ENCODE results near the gene KLHL11. TPM values are rescaled to one million over a fixed set of nuclear protein-coding genes. Genes with fewer than 3 reads are reported as not detected.
A peak's percentile ranks its signal among the peaks of the same experiment; 100 is the strongest.

KLHL11 gene
- total and polyA plus RNA-seq, 4 donors = 0.68 to 12.6 (median 7.1) TPM

DNA sequence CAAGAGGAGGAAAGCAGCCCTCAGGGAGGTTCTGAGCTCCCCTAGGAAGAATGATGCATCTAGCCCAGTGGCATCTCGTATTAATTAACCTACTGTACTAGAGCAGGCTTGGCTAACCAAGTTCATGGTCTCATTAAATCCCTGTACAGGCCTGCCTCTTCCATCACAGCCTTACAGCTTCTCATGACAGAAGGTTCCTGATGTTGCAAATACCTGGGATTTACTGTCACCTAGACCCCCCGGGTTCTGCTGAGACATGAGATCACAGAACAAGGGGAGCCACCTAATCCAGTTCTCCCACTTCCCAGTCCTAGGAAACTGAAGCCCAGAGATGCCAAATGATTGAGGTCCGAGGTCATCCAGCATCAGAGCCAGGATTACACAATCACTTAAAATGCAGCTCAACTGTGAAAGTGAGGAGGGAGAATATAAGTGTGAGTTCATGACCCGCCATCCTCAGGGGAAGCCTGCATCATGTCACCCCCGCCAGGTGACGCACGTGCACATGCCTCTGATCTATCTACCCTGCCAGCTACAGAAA lies 29.6 kb upstream of the KLHL11 start:
- no peak overlapping the region for H3K27ac ChIP-seq (ENCODE audit: low read depth in 1 of 2, low read length in 2 of 2)
- no peaks in the 10 kb centered on the region for H3K9me3 ChIP-seq (ENCODE audit: control insufficient read depth in 4 of 4, low read length in 3 of 4)
- DNase-seq (ENCODE audit: low spot score) = no peak
- no peaks in the 10 kb centered on the region for H3K27me3 ChIP-seq (ENCODE audit: control insufficient read depth in 4 of 4, insufficient read depth in 4 of 4, low read length in 3 of 4)
- WGBS = 36% methylated on average over 7 of the region's 7 CpGs
- no peak overlapping the region for H3K9ac ChIP-seq (ENCODE audit: low read depth in 1 of 2, low read length in 2 of 2)
- H3K4me1 ChIP-seq (ENCODE audit: control insufficient read depth in 4 of 4, insufficient read depth in 4 of 4, low read length in 3 of 4) = peaks cover 3 to 18% (median 14%) of the 10 kb centered on the region in 4 donors
- H3K4me3 ChIP-seq (ENCODE audit: low read depth in 1 of 3, low read length in 3 of 3) = no peak overlapping the region
- TF ChIP-seq FOXA2 (IDR thresholded peaks at IDR 0.05) (no peak), JUND (IDR thresholded peaks at IDR 0.05) (peak in 1 of 2 donors; percentile 51), RXRA (IDR thresholded peaks at IDR 0.05) (peak; percentile 75 to 85), TAF1 (conservative IDR thresholded peaks at IDR 0.05) (no peak), HNF4G (IDR thresholded peaks at IDR 0.05) (no peak), GABPA (IDR thresholded peaks at IDR 0.05 in 1 of 2, conservative IDR thresholded peaks at IDR 0.05 in 1 of 2) (peak in 1 of 2 donors; percentile 20), HNF4A (conservative IDR thresholded peaks at IDR 0.05) (peak; percentile 60 to 67), YY1 (IDR thresholded peaks at IDR 0.05) (peak; percentile 5), SP1 (IDR thresholded peaks at IDR 0.05) (peak; percentile 42), RAD21 (IDR thresholded peaks at IDR 0.05) (peak in 1 of 2 donors; percentile 54), FOXA1 (IDR thresholded peaks at IDR 0.05) (no peak), NR2F2 (IDR thresholded peaks at IDR 0.05) (peak; percentile 40)
- TF ChIP-seq, protein P1, sequence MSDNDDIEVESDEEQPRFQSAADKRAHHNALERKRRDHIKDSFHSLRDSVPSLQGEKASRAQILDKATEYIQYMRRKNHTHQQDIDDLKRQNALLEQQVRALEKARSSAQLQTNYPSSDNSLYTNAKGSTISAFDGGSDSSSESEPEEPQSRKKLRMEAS (IDR thresholded peaks at IDR 0.05) = peak; percentile 48
- TF ChIP-seq, protein P2, sequence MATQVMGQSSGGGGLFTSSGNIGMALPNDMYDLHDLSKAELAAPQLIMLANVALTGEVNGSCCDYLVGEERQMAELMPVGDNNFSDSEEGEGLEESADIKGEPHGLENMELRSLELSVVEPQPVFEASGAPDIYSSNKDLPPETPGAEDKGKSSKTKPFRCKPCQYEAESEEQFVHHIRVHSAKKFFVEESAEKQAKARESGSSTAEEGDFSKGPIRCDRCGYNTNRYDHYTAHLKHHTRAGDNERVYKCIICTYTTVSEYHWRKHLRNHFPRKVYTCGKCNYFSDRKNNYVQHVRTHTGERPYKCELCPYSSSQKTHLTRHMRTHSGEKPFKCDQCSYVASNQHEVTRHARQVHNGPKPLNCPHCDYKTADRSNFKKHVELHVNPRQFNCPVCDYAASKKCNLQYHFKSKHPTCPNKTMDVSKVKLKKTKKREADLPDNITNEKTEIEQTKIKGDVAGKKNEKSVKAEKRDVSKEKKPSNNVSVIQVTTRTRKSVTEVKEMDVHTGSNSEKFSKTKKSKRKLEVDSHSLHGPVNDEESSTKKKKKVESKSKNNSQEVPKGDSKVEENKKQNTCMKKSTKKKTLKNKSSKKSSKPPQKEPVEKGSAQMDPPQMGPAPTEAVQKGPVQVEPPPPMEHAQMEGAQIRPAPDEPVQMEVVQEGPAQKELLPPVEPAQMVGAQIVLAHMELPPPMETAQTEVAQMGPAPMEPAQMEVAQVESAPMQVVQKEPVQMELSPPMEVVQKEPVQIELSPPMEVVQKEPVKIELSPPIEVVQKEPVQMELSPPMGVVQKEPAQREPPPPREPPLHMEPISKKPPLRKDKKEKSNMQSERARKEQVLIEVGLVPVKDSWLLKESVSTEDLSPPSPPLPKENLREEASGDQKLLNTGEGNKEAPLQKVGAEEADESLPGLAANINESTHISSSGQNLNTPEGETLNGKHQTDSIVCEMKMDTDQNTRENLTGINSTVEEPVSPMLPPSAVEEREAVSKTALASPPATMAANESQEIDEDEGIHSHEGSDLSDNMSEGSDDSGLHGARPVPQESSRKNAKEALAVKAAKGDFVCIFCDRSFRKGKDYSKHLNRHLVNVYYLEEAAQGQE (IDR thresholded peaks at IDR 0.05) = peak; percentile 41
- TF ChIP-seq, protein P3, sequence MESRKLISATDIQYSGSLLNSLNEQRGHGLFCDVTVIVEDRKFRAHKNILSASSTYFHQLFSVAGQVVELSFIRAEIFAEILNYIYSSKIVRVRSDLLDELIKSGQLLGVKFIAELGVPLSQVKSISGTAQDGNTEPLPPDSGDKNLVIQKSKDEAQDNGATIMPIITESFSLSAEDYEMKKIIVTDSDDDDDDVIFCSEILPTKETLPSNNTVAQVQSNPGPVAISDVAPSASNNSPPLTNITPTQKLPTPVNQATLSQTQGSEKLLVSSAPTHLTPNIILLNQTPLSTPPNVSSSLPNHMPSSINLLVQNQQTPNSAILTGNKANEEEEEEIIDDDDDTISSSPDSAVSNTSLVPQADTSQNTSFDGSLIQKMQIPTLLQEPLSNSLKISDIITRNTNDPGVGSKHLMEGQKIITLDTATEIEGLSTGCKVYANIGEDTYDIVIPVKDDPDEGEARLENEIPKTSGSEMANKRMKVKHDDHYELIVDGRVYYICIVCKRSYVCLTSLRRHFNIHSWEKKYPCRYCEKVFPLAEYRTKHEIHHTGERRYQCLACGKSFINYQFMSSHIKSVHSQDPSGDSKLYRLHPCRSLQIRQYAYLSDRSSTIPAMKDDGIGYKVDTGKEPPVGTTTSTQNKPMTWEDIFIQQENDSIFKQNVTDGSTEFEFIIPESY (IDR thresholded peaks at IDR 0.05) = no peak
- TF ChIP-seq, protein P4, sequence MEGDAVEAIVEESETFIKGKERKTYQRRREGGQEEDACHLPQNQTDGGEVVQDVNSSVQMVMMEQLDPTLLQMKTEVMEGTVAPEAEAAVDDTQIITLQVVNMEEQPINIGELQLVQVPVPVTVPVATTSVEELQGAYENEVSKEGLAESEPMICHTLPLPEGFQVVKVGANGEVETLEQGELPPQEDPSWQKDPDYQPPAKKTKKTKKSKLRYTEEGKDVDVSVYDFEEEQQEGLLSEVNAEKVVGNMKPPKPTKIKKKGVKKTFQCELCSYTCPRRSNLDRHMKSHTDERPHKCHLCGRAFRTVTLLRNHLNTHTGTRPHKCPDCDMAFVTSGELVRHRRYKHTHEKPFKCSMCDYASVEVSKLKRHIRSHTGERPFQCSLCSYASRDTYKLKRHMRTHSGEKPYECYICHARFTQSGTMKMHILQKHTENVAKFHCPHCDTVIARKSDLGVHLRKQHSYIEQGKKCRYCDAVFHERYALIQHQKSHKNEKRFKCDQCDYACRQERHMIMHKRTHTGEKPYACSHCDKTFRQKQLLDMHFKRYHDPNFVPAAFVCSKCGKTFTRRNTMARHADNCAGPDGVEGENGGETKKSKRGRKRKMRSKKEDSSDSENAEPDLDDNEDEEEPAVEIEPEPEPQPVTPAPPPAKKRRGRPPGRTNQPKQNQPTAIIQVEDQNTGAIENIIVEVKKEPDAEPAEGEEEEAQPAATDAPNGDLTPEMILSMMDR (IDR thresholded peaks at IDR 0.05; ENCODE audit: low read depth, low read length, missing input control) = no peak
- TF ChIP-seq, protein P5, sequence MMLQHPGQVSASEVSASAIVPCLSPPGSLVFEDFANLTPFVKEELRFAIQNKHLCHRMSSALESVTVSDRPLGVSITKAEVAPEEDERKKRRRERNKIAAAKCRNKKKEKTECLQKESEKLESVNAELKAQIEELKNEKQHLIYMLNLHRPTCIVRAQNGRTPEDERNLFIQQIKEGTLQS (IDR thresholded peaks at IDR 0.05) = no peak
- peaks cover 6 to 72% (median 25%) of the 10 kb centered on the region in 4 donors for H3K36me3 ChIP-seq (ENCODE audit: control insufficient read depth in 4 of 4, insufficient read depth in 3 of 4, low read depth in 1 of 4, low read length in 3 of 4)

All from liver (tissue), 9 donors.